Endothelial cell of umbilical vein (primary cell): ENCODE results near the gene MMP2. TPM values are rescaled to one million over a fixed set of nuclear protein-coding genes. Genes with fewer than 3 reads are reported as not detected.

ENCODE experiments used
- BruUV-seq: library from RNA; stranded (reverse); fragments of 400-500 nt; replicated peaks from 2 replicates; lab custom pipeline; 2021; lab: Mats Ljungman, UMichigan
- CTCF ChIA-PET: fragments of 300-600, 350-600 bp; sonication (Branson Sonifier 250); formaldehyde crosslinking; loops from one replicate; lab custom pipeline; 2021; ENCODE audit warnings: antibody characterized with exemption, inconsistent platforms; lab: Charles Lee
- POLR2A ChIA-PET: fragments of 300-600, 350-600 bp; sonication (Branson Sonifier 250); formaldehyde crosslinking; loops from one replicate; lab custom pipeline; 2021; ENCODE audit warnings: antibody characterized with exemption, inconsistent platforms; lab: Charles Lee
- DNase-seq: peaks from one replicate; pipeline ENCODE4 v3.0.0-alpha.2; 2011; ENCODE audit warnings: low read depth, low spot score
- FAIRE-seq: peaks from 2 replicates; lab custom pipeline; 2011; peaks lifted over from hg19 to GRCh38; lab: Jason Lieb, UNC
- H2AFZ ChIP-seq: 2 replicates; pipeline ENCODE4 v1.6.0; 2012; ENCODE audit warnings: low read depth, low read length, control low read depth, inconsistent platforms
- H3K27ac ChIP-seq: 2 replicates; pipeline ENCODE4 v1.5.1; 2011; ENCODE audit warnings: low read depth, mild to moderate bottlenecking, control low read depth, low read length, moderate library complexity; ENCODE audit not compliant: insufficient read depth
- H3K27me3 ChIP-seq, 2 experiments: 2 replicates each; pipeline versions ENCODE4 v1.6.0 to v1.6.1; 2011; ENCODE audit warnings: low read length in 2 of 2, mixed read lengths in 1 of 2; ENCODE audit not compliant: control insufficient read depth in 2 of 2, insufficient read depth in 2 of 2
- H3K36me3 ChIP-seq, 2 experiments: 2 replicates in 1 of 2; 3 replicates in 1 of 2; pipeline ENCODE4 v1.5.1; 2011; ENCODE audit warnings: low read length in 2 of 2, mild to moderate bottlenecking in 1 of 2, moderate library complexity in 1 of 2; ENCODE audit not compliant: control insufficient read depth in 2 of 2, insufficient read depth in 2 of 2; ENCODE audit errors: extremely low read depth in 1 of 2
- H3K4me1 ChIP-seq: 3 replicates; pipeline ENCODE4 v1.5.1; 2011; ENCODE audit warnings: mild to moderate bottlenecking, low read length; ENCODE audit not compliant: control insufficient read depth, insufficient read depth; ENCODE audit errors: extremely low read depth
- H3K4me2 ChIP-seq: 2 replicates; pipeline ENCODE4 v1.6.1; 2011; ENCODE audit warnings: low read length, control low read depth, mixed read lengths; ENCODE audit not compliant: insufficient read depth
- H3K4me3 ChIP-seq, 3 experiments: fragments of 200-600 bp in 1 of 3; sonication (generic), shearing (Covaris generic) in 1 of 3; replicated peaks in 1 of 3; 2 replicates each; pipeline ENCODE4 v1.5.1; 2011 to 2016; ENCODE audit warnings: control low read depth in 3 of 3, low read length in 3 of 3, mild to moderate bottlenecking in 2 of 3, inconsistent platforms in 1 of 3, low read depth in 1 of 3, moderate library complexity in 1 of 3; ENCODE audit not compliant: insufficient read depth in 1 of 3
- H3K79me2 ChIP-seq: 2 replicates; pipeline ENCODE4 v1.6.0; 2012; ENCODE audit warnings: low read length, inconsistent platforms; ENCODE audit not compliant: control insufficient read depth, insufficient read depth
- H3K9ac ChIP-seq: replicated peaks from 2 replicates; pipeline ENCODE3; 2011; ENCODE audit warnings: low read length, control low read depth; ENCODE audit not compliant: insufficient read depth; ENCODE audit errors: extremely low read depth
- H3K9me1 ChIP-seq: replicated peaks from 3 replicates; pipeline ENCODE4 v1.6.0; 2011; ENCODE audit warnings: mild to moderate bottlenecking, low read length; ENCODE audit not compliant: control insufficient read depth, insufficient read depth; ENCODE audit errors: extremely low read depth
- H3K9me3 ChIP-seq: replicated peaks from 2 replicates; pipeline ENCODE4 v1.5.1; 2012; ENCODE audit warnings: low read length, inconsistent platforms; ENCODE audit not compliant: control insufficient read depth, insufficient read depth
- H4K20me1 ChIP-seq: replicated peaks from 2 replicates; pipeline ENCODE3; 2011; ENCODE audit warnings: mild to moderate bottlenecking, low read length; ENCODE audit not compliant: control insufficient read depth, insufficient read depth; ENCODE audit errors: extremely low read depth
- GATA2 ChIP-seq: IDR thresholded peaks from 2 replicates; pipeline ENCODE4 v1.7.0; 2011; ENCODE audit warnings: low read depth, mild to moderate bottlenecking, moderate library complexity, mixed read lengths, low read length; ENCODE audit not compliant: insufficient read length, insufficient read depth
- JUN ChIP-seq: IDR thresholded peaks from 2 replicates; pipeline ENCODE4 v1.6.1; 2011; ENCODE audit warnings: borderline replicate concordance, low read depth; ENCODE audit not compliant: insufficient read length, insufficient read depth
- MYC ChIP-seq: IDR thresholded peaks from one replicate; pipeline ENCODE4 v1.6.1; 2011; ENCODE audit warnings: mild to moderate bottlenecking, low read depth, low read length
- POLR2A ChIP-seq: IDR thresholded peaks from 2 replicates; pipeline ENCODE4 v1.6.1; 2012; ENCODE audit warnings: low read depth, mild to moderate bottlenecking, control low read depth, low read length
- POLR2AphosphoS5 ChIP-seq: IDR thresholded peaks from 2 replicates; pipeline ENCODE4 v1.6.1; 2012; ENCODE audit warnings: low read depth, mild to moderate bottlenecking, control low read depth, low read length, moderate library complexity; ENCODE audit not compliant: insufficient read depth
- dilution Hi-C: fragments of 300-500 bp; cut with MboI; formaldehyde crosslinking; loops from one replicate; pipeline ENCODE4 v1.15.0; 2019; ENCODE audit warnings: low sequenced_read_pairs; ENCODE audit not compliant: extremely low pct_ligation_motif_present
- intact Hi-C: fragments of 100-400 bp; cut with micrococcal nuclease; formaldehyde crosslinking; loops from one replicate; pipeline ENCODE4 v1.10.0; 2022
- polyA plus RNA-seq, 4 experiments: library from polyadenylated mRNA; depleted of rRNA in 3 of 4; stranded (reverse) in 3 of 4; unstranded in 1 of 4; fragments of >200 nt; gene quantifications; 2 replicates each; pipeline versions ENCODE4 v1.2.1 to v1.2.3, GENCODE V29; 2011 to 2012; ENCODE audit warnings: missing spikeins in 1 of 4
- total RNA-seq: library from RNA; stranded (reverse); gene quantifications from 2 replicates; pipeline ENCODE4 v1.2.3, GENCODE V29; 2021
- TF ChIP-seq, protein P1 (sequence below), 2 donors: IDR thresholded peaks; 1 replicate in 1 of 2; 2 replicates in 1 of 2; pipeline ENCODE4 v1.5.1; 2011; ENCODE audit warnings: low read length in 2 of 2, mild to moderate bottlenecking in 2 of 2, moderate library complexity in 2 of 2, control low read depth in 1 of 2, inconsistent platforms in 1 of 2, low read depth in 1 of 2; ENCODE audit not compliant: insufficient read depth in 1 of 2; ENCODE audit errors: extremely low read depth in 1 of 2

The MMP2 gene
- total and polyA plus RNA-seq, 2 donors (not counting 3 experiments of a cell fraction or from before 2014, with no cell fraction given), result 771 to 1,508 TPM

DNA sequence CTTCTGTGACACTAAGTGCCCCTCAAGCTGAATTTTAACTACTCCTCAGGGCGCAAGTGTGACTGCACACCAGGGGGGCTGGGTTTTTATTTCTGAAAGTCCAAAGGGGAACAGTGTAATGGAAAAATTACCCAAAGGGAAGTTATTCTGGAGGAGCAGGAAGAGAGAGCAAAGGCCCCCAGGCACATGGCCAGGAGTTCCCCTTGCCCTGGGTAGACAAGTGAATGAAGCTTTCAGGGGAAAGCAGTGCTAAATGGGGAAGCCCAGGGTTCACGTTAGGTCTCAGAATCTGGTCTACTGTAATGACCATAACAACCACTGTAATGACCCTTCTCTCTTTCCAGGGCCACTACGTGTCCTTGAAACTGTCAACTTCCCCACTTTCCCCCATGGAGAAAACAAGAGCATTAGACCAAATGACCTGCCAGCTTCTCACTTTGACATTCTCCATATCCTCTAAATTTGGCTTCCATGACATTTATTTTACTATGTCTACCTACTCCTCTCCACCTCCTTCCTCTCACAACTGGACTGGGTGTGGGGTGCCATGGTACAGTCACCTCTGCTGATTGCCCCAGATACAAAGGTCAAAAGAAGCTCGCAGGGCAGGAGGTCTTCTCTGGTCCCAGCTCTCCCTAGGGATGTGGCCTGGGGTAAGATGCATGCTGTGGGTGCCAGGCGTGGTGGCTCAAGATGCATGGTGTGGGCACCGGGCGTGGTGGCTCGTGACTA, 34.1 kb upstream of the MMP2 start:
- Histone ChIP-seq H3K9ac (no peak overlapping the region), H2AFZ (no peak overlapping the region), H3K79me2 (no peaks in the 10 kb centered on the region), H3K4me3 (no peak overlapping the region), H3K9me3 (no peaks in the 10 kb centered on the region), H3K9me1 (no peaks in the 10 kb centered on the region), H3K27ac (no peak overlapping the region), H4K20me1 (no peaks in the 10 kb centered on the region), H3K36me3 (no peaks in the 10 kb centered on the region), H3K4me1 (no peaks in the 10 kb centered on the region), H3K4me2 (no peak overlapping the region), H3K27me3 (peaks cover 0 to 4% of the 10 kb centered on the region in 2 experiments)
- CTCF ChIA-PET, result interaction anchor here (1.2 kb wide), 1 partner anchor 20 kb away, joined by 4 read pairs; no protein-coding TSS in a partner anchor
- dilution Hi-C loops, result no loop called here
- TF ChIP-seq MYC (no peak), JUN (no peak), POLR2AphosphoS5 (no peak), GATA2 (no peak), POLR2A (no peak)
- TF ChIP-seq, protein P1, sequence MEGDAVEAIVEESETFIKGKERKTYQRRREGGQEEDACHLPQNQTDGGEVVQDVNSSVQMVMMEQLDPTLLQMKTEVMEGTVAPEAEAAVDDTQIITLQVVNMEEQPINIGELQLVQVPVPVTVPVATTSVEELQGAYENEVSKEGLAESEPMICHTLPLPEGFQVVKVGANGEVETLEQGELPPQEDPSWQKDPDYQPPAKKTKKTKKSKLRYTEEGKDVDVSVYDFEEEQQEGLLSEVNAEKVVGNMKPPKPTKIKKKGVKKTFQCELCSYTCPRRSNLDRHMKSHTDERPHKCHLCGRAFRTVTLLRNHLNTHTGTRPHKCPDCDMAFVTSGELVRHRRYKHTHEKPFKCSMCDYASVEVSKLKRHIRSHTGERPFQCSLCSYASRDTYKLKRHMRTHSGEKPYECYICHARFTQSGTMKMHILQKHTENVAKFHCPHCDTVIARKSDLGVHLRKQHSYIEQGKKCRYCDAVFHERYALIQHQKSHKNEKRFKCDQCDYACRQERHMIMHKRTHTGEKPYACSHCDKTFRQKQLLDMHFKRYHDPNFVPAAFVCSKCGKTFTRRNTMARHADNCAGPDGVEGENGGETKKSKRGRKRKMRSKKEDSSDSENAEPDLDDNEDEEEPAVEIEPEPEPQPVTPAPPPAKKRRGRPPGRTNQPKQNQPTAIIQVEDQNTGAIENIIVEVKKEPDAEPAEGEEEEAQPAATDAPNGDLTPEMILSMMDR (IDR thresholded peaks at IDR 0.05; ENCODE audit: extremely low read depth in 1 of 2, insufficient read depth in 1 of 2, low read depth in 1 of 2, low read length in 2 of 2), result no peak
- peak; percentile 53 for DNase-seq
- intact Hi-C loops, result no loop called here
- BruUV-seq, result no TSS peak
- no peak for FAIRE-seq
- POLR2A ChIA-PET, result no interaction called here
